SK-N-SH treated with all-trans-retinoic acid at 6 μM for 48 hours (cell line): ENCODE data around the gene EFCAB14.
"Not testable (repeated sequence)": the region's sequence is repeated elsewhere in the genome, so short reads cannot be mapped to it uniquely, and the experiment has no call there.

Experiments used
- ATAC-seq: fragments of 200-7000 bp; cut with Tn5 transposase; 3 replicates; pipeline ENCODE4 v1.9.1; 2020; ENCODE audit warnings: mild to moderate bottlenecking, moderate library complexity
- ARNTL ChIP-seq: fragments of 450-650 bp; formaldehyde crosslinking; IDR thresholded peaks from 2 replicates; pipeline ENCODE4 v1.5.0; 2020; ENCODE audit warnings: low read depth, mild to moderate bottlenecking, moderate library complexity, borderline replicate concordance
- BACH2 ChIP-seq: fragments of 250-450 bp; sonication (Bioruptor Pico); IDR thresholded peaks from 2 replicates; pipeline ENCODE4 v1.9.0; 2021; ENCODE audit warnings: mild to moderate bottlenecking, borderline replicate concordance
- CREB5 ChIP-seq: fragments of 250-450 bp; sonication (Bioruptor Pico); IDR thresholded peaks from 2 replicates; pipeline ENCODE4 v1.5.1; 2020; ENCODE audit warnings: low read depth, mild to moderate bottlenecking, moderate library complexity
- CSDC2 ChIP-seq: fragments of 250-450 bp; sonication (Bioruptor Pico); IDR thresholded peaks from 2 replicates; pipeline ENCODE4 v1.5.0; 2020; ENCODE audit warnings: mild to moderate bottlenecking, moderate library complexity
- ESRRG ChIP-seq: fragments of 250-450 bp; sonication (Bioruptor Pico); IDR thresholded peaks from 2 replicates; pipeline ENCODE4 v1.6.1; 2021; ENCODE audit warnings: mild to moderate bottlenecking
- GLIS3 ChIP-seq: fragments of 250-450 bp; sonication (Bioruptor Pico); IDR thresholded peaks from 2 replicates; pipeline ENCODE4 v1.5.0; 2020; ENCODE audit warnings: mild to moderate bottlenecking, moderate library complexity
- ISL1 ChIP-seq: fragments of 250-450 bp; sonication (Bioruptor Pico); IDR thresholded peaks from 2 replicates; pipeline ENCODE4 v2.1.2; 2022; ENCODE audit warnings: mild to moderate bottlenecking, moderate library complexity
- OSR1 ChIP-seq: fragments of 250-450 bp; sonication (Bioruptor Pico); IDR thresholded peaks from 2 replicates; pipeline ENCODE4 v1.8.0; 2022; ENCODE audit warnings: moderate library complexity, mild to moderate bottlenecking, inconsistent platforms
- PATZ1 ChIP-seq: fragments of 250-450 bp; sonication (Bioruptor Pico); IDR thresholded peaks from 2 replicates; pipeline ENCODE4 v1.8.0; 2020; ENCODE audit warnings: mild to moderate bottlenecking, moderate library complexity, borderline replicate concordance
- POU6F1 ChIP-seq: fragments of 250-450 bp; sonication (Bioruptor Pico); IDR thresholded peaks from 2 replicates; pipeline ENCODE4 v1.8.0; 2021; ENCODE audit warnings: low read depth, mild to moderate bottlenecking, moderate library complexity, borderline replicate concordance
- PPARA ChIP-seq: fragments of 250-450 bp; sonication (Bioruptor Pico); IDR thresholded peaks from 2 replicates; pipeline ENCODE4 v1.5.0; 2020; ENCODE audit warnings: mild to moderate bottlenecking, borderline replicate concordance
- RARB ChIP-seq: fragments of 250-450 bp; sonication (Bioruptor Pico); IDR thresholded peaks from 2 replicates; pipeline ENCODE4 v1.8.0; 2021; ENCODE audit warnings: mild to moderate bottlenecking, moderate library complexity
- SNAI2 ChIP-seq: fragments of 250-450 bp; sonication (Bioruptor Pico); IDR thresholded peaks from 2 replicates; pipeline ENCODE4 v1.5.0; 2020; ENCODE audit warnings: mild to moderate bottlenecking, moderate library complexity
- TCF4 ChIP-seq: fragments of 250-450 bp; sonication (Bioruptor Pico); IDR thresholded peaks from 2 replicates; pipeline ENCODE4 v1.8.0; 2021; ENCODE audit warnings: mild to moderate bottlenecking, moderate library complexity, borderline replicate concordance
- TSHZ2 ChIP-seq: fragments of 250-450 bp; sonication (Bioruptor Pico); IDR thresholded peaks from 2 replicates; pipeline ENCODE4 v1.5.0; 2020; ENCODE audit warnings: mild to moderate bottlenecking, moderate library complexity
- ZC3H10 ChIP-seq: fragments of 250-450 bp; sonication (Bioruptor Pico); IDR thresholded peaks from 2 replicates; pipeline ENCODE4 v1.5.1; 2021; ENCODE audit warnings: mild to moderate bottlenecking, moderate library complexity
- ZFP3 ChIP-seq: fragments of 250-450 bp; sonication (Bioruptor Pico); IDR thresholded peaks from 2 replicates; pipeline ENCODE4 v1.5.0; 2020; ENCODE audit warnings: mild to moderate bottlenecking, moderate library complexity
- ZFP30 ChIP-seq: fragments of 450-650 bp; formaldehyde crosslinking; IDR thresholded peaks from 2 replicates; pipeline ENCODE4 v1.5.0; 2022; ENCODE audit warnings: mild to moderate bottlenecking, moderate library complexity
- ZNF70 ChIP-seq: fragments of 450-650 bp; formaldehyde crosslinking; IDR thresholded peaks from 2 replicates; pipeline ENCODE4 v1.5.0; 2020; ENCODE audit warnings: mild to moderate bottlenecking, moderate library complexity
- ZNF8 ChIP-seq: fragments of 450-650 bp; formaldehyde crosslinking; IDR thresholded peaks from 2 replicates; pipeline ENCODE4 v1.5.0; 2020; ENCODE audit warnings: mild to moderate bottlenecking, moderate library complexity

EFCAB14 gene

GRCh38 chr1:46670134-46670533 is 48.8 kb downstream of the EFCAB14 start:
- TF ChIP-seq PPARA (no peak), ZFP3 (no peak), SNAI2 (CRISPR knock-in tag) (no peak), RARB (no peak), ARNTL (CRISPR knock-in tag) (no peak), BACH2 (CRISPR knock-in tag) (no peak), OSR1 (CRISPR knock-in tag) (no peak), TCF4 (no peak), ISL1 (CRISPR knock-in tag) (no peak), PATZ1 (CRISPR knock-in tag) (no peak), CSDC2 (no peak), POU6F1 (CRISPR knock-in tag) (no peak), GLIS3 (no peak)
- TF ChIP-seq, all 23 proteins: peak for 0
- ATAC-seq = no peak

GRCh38 chr1:46667782-46668760 is 50.8 kb downstream of the EFCAB14 start, which contains the start of gene ATPAF1:
TSS of gene ATPAF1 (minus strand) at chr1:46668364. CDS start at chr1:46668322, 42 bp downstream.
- peak; percentile 83 for ATAC-seq
- TF ChIP-seq CSDC2 (peak; percentile 38; the same call in 1 of the 2 replicates), ZFP3 (peak; percentile 95), ZFP30 (CRISPR knock-in tag) (no peak), BACH2 (CRISPR knock-in tag) (no peak), GLIS3 (no peak), ZNF8 (CRISPR knock-in tag) (peak; percentile 79), TCF4 (no peak), ZC3H10 (0 out of 2 replicates have a peak, but pooled peaks have one; percentile 12), PPARA (no peak), ZNF70 (CRISPR knock-in tag) (no peak), RARB (no peak), OSR1 (CRISPR knock-in tag) (no peak), TSHZ2 (CRISPR knock-in tag) (peak; percentile 58; the same call in 1 of the 2 replicates)

GRCh38 chr1:46665983-46666382 is 52.9 kb downstream of the EFCAB14 start:
- TF ChIP-seq TCF4 (no peak), ZNF8 (CRISPR knock-in tag) (no peak), ISL1 (CRISPR knock-in tag) (no peak), ESRRG (no peak), POU6F1 (CRISPR knock-in tag) (no peak), CREB5 (CRISPR knock-in tag) (no peak), ARNTL (CRISPR knock-in tag) (no peak), TSHZ2 (CRISPR knock-in tag) (no peak), ZFP30 (CRISPR knock-in tag) (no peak)
- TF ChIP-seq, all 23 proteins: peak for 0
- no peak for ATAC-seq

GRCh38 chr1:46662919-46663318 is 56.0 kb downstream of the EFCAB14 start:
- ATAC-seq = not testable (repeated sequence)

GRCh38 chr1:46660116-46660515 is 58.8 kb downstream of the EFCAB14 start:
- ATAC-seq = not testable (repeated sequence)
